Glutamatergic neuron (in vitro differentiated cells): Measurements from ENCODE around the gene STRBP. TPM values are rescaled to one million over a fixed set of nuclear protein-coding genes. Genes with fewer than 3 reads are reported as not detected.

Experiments used
- DNase-seq: peaks from one replicate; pipeline ENCODE4 v3.0.0; 2022
- H3K27ac Mint-ChIP-seq: one replicate; pipeline ENCODE4 v1.8.0; 2020; ENCODE audit warnings: mild to moderate bottlenecking, mixed read lengths, inconsistent platforms; ENCODE audit not compliant: unreplicated experiment
- H3K27me3 Mint-ChIP-seq: one replicate; pipeline ENCODE4 v1.8.0; 2020; ENCODE audit warnings: mild to moderate bottlenecking, moderate library complexity, mixed read lengths, inconsistent platforms; ENCODE audit not compliant: unreplicated experiment
- H3K36me3 Mint-ChIP-seq: one replicate; pipeline ENCODE4 v1.8.0; 2020; ENCODE audit warnings: mild to moderate bottlenecking, mixed read lengths, inconsistent platforms; ENCODE audit not compliant: unreplicated experiment
- H3K4me1 Mint-ChIP-seq: one replicate; pipeline ENCODE4 v1.8.0; 2020; ENCODE audit warnings: mild to moderate bottlenecking, low read depth, mixed read lengths, inconsistent platforms; ENCODE audit not compliant: unreplicated experiment
- H3K4me3 Mint-ChIP-seq: one replicate; pipeline ENCODE4 v1.8.0; 2020; ENCODE audit warnings: mild to moderate bottlenecking, mixed read lengths, inconsistent platforms; ENCODE audit not compliant: unreplicated experiment
- H3K9me3 Mint-ChIP-seq: one replicate; pipeline ENCODE4 v1.8.0; 2020; ENCODE audit warnings: mild to moderate bottlenecking, moderate library complexity, mixed read lengths, inconsistent platforms; ENCODE audit not compliant: unreplicated experiment
- total RNA-seq: library from RNA; stranded (reverse); fragmentation: NEBNext Ultra II Directional; extraction: Animal tissue kit (Norgen Biotek cat#: 25700); gene quantifications from one replicate; pipeline ENCODE4 v1.2.1, GENCODE V29; 2021; ENCODE audit not compliant: unreplicated experiment
- TF ChIP-seq, protein P1 (sequence below): fragments of 200-600 bp; sonication (generic); IDR thresholded peaks from one replicate; pipeline ENCODE4 v1.5.0; 2021; ENCODE audit not compliant: partially characterized antibody, unreplicated experiment

The STRBP gene
- total RNA-seq, 1 donor from 2014 or later, result 111 TPM

DNA sequence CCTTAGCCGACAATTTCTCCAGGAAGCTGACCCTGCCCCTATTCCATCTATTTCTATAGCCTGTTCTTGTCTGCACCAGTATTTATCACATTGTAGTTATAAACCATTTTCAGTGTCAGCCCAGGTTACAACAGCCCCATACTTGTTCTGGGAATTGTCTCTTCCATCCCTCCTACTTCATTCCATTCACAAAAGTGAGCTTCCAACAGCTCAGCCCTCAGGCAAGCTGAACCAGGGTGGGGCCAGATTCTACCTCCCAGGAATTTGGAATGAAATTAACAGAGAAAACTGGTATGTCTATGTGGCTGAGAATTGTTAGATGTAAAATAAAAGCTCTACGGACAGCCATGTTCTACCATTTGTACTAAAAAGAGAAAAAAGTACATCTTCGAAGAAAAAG lies 36.1 kb downstream of the STRBP start:
- peaks cover 3% of the 10 kb centered on the region for H3K4me1 Mint-ChIP-seq
- no peak overlapping the region for H3K4me3 Mint-ChIP-seq
- H3K27me3 Mint-ChIP-seq, result no peaks in the 10 kb centered on the region
- no peak for DNase-seq
- H3K36me3 Mint-ChIP-seq, result no peaks in the 10 kb centered on the region
- TF ChIP-seq, protein P1, sequence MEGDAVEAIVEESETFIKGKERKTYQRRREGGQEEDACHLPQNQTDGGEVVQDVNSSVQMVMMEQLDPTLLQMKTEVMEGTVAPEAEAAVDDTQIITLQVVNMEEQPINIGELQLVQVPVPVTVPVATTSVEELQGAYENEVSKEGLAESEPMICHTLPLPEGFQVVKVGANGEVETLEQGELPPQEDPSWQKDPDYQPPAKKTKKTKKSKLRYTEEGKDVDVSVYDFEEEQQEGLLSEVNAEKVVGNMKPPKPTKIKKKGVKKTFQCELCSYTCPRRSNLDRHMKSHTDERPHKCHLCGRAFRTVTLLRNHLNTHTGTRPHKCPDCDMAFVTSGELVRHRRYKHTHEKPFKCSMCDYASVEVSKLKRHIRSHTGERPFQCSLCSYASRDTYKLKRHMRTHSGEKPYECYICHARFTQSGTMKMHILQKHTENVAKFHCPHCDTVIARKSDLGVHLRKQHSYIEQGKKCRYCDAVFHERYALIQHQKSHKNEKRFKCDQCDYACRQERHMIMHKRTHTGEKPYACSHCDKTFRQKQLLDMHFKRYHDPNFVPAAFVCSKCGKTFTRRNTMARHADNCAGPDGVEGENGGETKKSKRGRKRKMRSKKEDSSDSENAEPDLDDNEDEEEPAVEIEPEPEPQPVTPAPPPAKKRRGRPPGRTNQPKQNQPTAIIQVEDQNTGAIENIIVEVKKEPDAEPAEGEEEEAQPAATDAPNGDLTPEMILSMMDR, result no peak
- no peak overlapping the region for H3K27ac Mint-ChIP-seq
- no peaks in the 10 kb centered on the region for H3K9me3 Mint-ChIP-seq

DNA sequence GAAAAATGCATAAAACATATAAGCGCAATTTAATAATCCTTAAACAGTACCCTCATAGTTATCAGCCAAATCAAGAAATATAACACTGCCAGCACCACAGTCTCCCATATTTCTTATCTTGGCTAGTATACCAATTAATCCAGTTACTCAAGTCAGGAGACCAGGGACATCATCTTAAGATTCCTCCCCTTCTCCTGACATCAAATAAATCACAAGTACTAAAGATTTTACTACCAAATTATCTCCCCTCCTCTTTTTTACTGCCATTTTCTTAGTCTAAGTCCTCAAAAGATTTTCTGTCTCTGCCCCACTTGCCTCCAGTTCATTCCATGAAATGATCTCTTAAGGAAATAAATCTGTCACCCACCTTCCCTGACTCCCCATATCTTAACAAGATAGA lies 37.0 kb downstream of the STRBP start:
- TF ChIP-seq, protein P1, result no peak
- Mint-ChIP-seq H3K36me3 (no peaks in the 10 kb centered on the region), H3K9me3 (no peaks in the 10 kb centered on the region), H3K4me3 (no peak overlapping the region), H3K27ac (no peak overlapping the region), H3K27me3 (peaks cover 2% of the 10 kb centered on the region), H3K4me1 (peaks cover 4% of the 10 kb centered on the region)
- DNase-seq, result no peak

DNA sequence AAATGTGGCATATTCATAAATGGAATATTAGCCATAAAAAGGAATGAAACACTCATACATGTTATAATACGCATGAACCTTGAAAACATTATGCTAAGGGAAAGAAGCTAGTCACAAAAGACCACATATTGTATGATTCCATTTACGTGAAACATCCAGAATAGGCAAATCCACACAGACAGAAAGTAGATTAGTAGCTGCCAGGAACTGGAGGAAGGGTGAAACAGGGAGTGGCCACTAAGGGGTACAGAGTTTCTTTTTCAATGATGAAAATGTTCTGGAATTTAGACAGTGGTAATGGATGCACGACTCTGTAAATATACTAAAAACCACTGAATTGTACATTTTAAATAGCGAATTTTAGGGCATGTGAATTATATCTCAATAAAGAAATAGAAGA lies 39.4 kb downstream of the STRBP start:
- H3K9me3 Mint-ChIP-seq, result no peaks in the 10 kb centered on the region
- no peak for DNase-seq
- H3K27ac Mint-ChIP-seq, result no peak overlapping the region
- no peak overlapping the region for H3K4me3 Mint-ChIP-seq
- H3K36me3 Mint-ChIP-seq, result no peaks in the 10 kb centered on the region
- H3K27me3 Mint-ChIP-seq, result peaks cover 2% of the 10 kb centered on the region
- peaks cover 9% of the 10 kb centered on the region for H3K4me1 Mint-ChIP-seq
- TF ChIP-seq, protein P1, result no peak

DNA sequence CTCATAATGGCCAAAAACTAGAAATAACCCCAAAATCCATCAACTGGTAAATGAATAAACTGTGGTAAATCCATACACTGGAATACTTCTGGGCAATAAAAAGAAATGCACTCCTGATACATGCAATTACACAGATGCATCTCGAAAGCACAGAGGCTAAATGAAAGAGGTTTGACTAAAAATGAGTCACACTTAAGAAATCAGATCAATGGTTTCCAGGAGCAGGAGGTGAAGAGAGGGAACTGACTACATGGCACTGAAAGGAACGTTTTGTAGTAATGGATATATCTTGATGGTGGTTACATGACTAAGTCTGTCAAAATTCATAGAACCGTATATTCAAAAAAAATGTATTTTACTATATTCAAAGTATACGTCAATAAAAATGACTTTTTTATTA lies 42.4 kb downstream of the STRBP start:
- H3K27ac Mint-ChIP-seq, result no peak overlapping the region
- H3K36me3 Mint-ChIP-seq, result no peaks in the 10 kb centered on the region
- no peaks in the 10 kb centered on the region for H3K9me3 Mint-ChIP-seq

DNA sequence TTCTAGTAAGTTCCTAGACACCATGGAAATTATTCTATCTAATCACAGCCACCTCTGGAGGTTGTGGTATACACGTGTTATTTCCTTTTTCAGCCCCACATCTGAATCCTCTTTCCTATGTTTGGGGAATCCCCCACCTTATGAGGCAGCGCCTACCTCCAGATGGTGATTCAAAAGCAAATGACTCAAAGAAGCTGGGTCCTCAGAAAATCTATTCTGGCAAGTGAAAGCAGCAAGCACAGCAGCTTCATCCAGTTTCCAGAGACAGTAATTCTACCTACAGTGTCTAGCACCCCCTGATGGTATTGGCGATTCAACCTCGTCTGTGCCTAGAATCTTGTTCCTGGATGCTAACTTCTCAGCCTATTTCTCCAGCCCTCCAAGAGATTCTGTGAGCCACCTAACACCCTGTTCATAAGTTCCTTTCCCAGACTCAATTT lies 43.0 kb downstream of the STRBP start:
- H3K27ac Mint-ChIP-seq, result no peak overlapping the region
- DNase-seq, result no peak
- H3K27me3 Mint-ChIP-seq, result peaks cover 2% of the 10 kb centered on the region
- no peak overlapping the region for H3K4me3 Mint-ChIP-seq
- H3K4me1 Mint-ChIP-seq, result peaks cover 6% of the 10 kb centered on the region
- no peaks in the 10 kb centered on the region for H3K36me3 Mint-ChIP-seq
- TF ChIP-seq, protein P1, result no peak
- H3K9me3 Mint-ChIP-seq, result no peaks in the 10 kb centered on the region

More for the DNA sequence above, 42.4 kb downstream of the STRBP start:
- TF ChIP-seq, protein P1, result no peak
- peaks cover 6% of the 10 kb centered on the region for H3K4me1 Mint-ChIP-seq
- H3K27me3 Mint-ChIP-seq, result peaks cover 2% of the 10 kb centered on the region
- no peak for DNase-seq
- no peak overlapping the region for H3K4me3 Mint-ChIP-seq
